ENCODE measurements around the gene SLC26A8.
"Not testable (repeated sequence)": the region's sequence is repeated elsewhere in the genome, so short reads cannot be mapped to it uniquely, and the experiment has no call there.

Gene SLC26A8

DNA sequence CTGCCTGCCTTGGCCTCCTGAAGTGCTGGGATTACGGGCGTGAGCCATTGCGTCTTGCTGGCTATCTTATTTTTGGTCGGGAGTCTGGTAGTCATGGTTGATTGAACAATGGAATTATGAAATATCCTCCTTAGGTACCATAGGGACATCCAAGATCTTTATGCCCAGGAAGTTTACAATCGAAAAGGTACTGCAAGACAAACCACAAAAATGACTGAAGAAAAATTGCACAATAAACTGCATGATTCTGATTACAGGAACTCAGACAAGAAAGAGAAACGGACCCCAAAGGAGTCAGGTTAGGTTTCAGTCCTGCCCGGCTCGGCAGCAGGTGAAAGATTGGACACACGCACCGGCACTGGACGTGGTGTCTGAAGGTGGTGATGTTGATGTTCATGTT lies 5.3 kb downstream of the SLC26A8 start:
- H3K27ac Mint-ChIP-seq, result no peak overlapping the region
- no peaks in the 10 kb centered on the region for H3K36me3 Mint-ChIP-seq (ENCODE audit: low read depth)
- DNase-seq (ENCODE audit: low spot score), result no peak
- peaks cover 18% of the 10 kb centered on the region for H3K27me3 Mint-ChIP-seq (ENCODE audit: low read depth)
- H3K9me3 Mint-ChIP-seq, result no peaks in the 10 kb centered on the region
- H3K4me1 Mint-ChIP-seq (ENCODE audit: low read depth), result peaks cover 4% of the 10 kb centered on the region
- no peak overlapping the region for H3K4me3 Mint-ChIP-seq

DNA sequence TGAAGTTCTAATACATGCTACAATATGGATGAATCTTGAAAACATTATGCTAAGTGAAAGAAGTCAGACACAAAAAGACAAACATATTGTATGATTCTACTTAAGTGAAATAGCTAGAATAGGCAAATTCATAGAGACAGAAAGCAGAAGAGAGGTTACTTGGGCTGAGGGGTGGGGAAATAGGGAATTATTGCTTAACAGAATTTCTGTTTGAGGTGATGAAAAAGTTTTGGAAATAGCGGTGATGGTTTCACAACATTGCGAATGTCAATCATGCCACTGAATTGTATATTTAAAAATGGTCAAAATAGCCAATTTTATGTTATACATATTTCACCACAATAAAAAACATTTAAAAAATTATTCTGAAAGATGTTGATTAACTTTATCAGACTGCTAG lies 6.1 kb downstream of the SLC26A8 start:
- Mint-ChIP-seq H3K4me3 (no peak overlapping the region), H3K9me3 (no peaks in the 10 kb centered on the region), H3K4me1 (ENCODE audit: low read depth) (peaks cover 6% of the 10 kb centered on the region), H3K27ac (no peak overlapping the region), H3K27me3 (ENCODE audit: low read depth) (peaks cover 11% of the 10 kb centered on the region), H3K36me3 (ENCODE audit: low read depth) (no peaks in the 10 kb centered on the region)
- DNase-seq (ENCODE audit: low spot score), result no peak

DNA sequence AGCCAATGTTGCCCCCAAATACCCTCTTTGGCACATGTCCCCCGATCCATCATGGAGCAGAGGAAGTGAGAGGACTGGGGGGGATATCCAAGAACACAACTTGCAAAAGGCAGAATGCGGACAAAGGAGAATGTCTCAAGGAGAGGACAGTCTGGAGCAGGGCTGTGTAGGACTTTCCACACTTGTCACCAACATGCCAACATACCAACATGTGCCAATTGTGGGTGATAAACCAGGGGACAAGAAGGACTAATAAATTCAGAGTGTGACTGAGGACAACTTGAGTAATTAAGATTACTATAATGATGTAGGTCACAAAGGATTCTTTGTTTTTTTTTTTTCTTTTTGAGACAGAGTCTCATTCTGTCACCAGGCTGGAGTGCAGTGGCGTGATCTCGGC lies 8.8 kb downstream of the SLC26A8 start:
- Mint-ChIP-seq H3K4me3 (no peak overlapping the region), H3K27ac (no peak overlapping the region), H3K27me3 (ENCODE audit: low read depth) (peaks cover 11% of the 10 kb centered on the region), H3K9me3 (no peaks in the 10 kb centered on the region), H3K36me3 (ENCODE audit: low read depth) (no peaks in the 10 kb centered on the region), H3K4me1 (ENCODE audit: low read depth) (peaks cover 6% of the 10 kb centered on the region)
- no peak for DNase-seq (ENCODE audit: low spot score)

DNA sequence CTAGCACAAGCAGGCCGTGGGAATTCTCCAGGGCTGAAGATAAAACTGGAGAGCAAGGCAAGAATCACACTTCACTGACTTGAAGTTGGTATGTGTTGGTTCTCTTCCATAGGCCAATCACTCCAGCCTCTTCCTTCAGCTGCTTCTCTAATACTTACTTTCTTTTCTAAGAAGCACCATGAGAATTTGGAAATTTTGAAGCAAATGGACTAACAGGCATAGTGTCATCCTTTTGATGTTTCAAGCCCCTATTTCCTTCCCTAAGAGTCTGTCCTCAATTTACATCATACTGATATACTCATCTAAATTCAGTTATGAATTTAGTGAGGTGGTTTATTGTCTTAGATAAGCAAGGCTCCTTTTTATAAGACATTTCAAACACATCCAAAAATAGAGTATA lies 24.0 kb downstream of the SLC26A8 start:
- Mint-ChIP-seq H3K4me1 (ENCODE audit: low read depth) (no peaks in the 10 kb centered on the region), H3K9me3 (no peaks in the 10 kb centered on the region), H3K4me3 (no peak overlapping the region), H3K27me3 (ENCODE audit: low read depth) (peaks cover 13% of the 10 kb centered on the region), H3K36me3 (ENCODE audit: low read depth) (no peaks in the 10 kb centered on the region), H3K27ac (no peak overlapping the region)
- DNase-seq (ENCODE audit: low spot score), result no peak

GRCh38 chr6:35993150-35993549 lies 31.3 kb downstream of the SLC26A8 start:
- Mint-ChIP-seq H3K4me3 (no peak overlapping the region), H3K36me3 (ENCODE audit: low read depth) (no peaks in the 10 kb centered on the region), H3K9me3 (no peaks in the 10 kb centered on the region), H3K27ac (no peak overlapping the region), H3K4me1 (ENCODE audit: low read depth) (no peaks in the 10 kb centered on the region), H3K27me3 (ENCODE audit: low read depth) (peaks cover 14% of the 10 kb centered on the region)
- no peak for DNase-seq (ENCODE audit: low spot score)

GRCh38 chr6:35988047-35988446 lies 36.4 kb downstream of the SLC26A8 start:
- H3K36me3 Mint-ChIP-seq (ENCODE audit: low read depth); H3K4me3 Mint-ChIP-seq; DNase-seq (ENCODE audit: low spot score); H3K9me3 Mint-ChIP-seq; H3K4me1 Mint-ChIP-seq (ENCODE audit: low read depth); H3K27ac Mint-ChIP-seq: not testable (repeated sequence)
- H3K27me3 Mint-ChIP-seq (ENCODE audit: low read depth), result peaks cover 11% of the 10 kb centered on the region

DNA sequence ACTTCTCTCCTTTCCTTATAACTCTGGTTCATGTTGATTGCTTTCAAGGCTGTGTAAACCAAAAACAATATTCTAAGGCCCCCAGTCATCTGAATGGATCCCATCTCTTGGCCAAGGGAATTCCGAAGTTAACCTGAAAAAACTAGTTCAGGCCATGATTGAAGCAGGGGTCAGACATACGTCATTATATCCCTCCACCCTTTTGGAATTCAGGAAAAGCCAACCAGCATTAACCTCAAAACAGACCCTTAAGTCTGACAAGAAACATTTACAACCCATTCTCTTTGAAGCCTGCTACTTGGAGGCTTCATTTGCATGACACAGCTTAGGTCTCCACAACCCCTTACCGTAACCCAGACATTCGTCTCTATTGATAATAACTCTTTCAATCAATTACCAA lies 39.7 kb downstream of the SLC26A8 start:
- H3K36me3 Mint-ChIP-seq (ENCODE audit: low read depth), result no peaks in the 10 kb centered on the region
- H3K4me3 Mint-ChIP-seq, result no peak overlapping the region
- no peak overlapping the region for H3K27ac Mint-ChIP-seq
- no peak for DNase-seq (ENCODE audit: low spot score)
- peaks cover 22% of the 10 kb centered on the region for H3K27me3 Mint-ChIP-seq (ENCODE audit: low read depth)
- H3K4me1 Mint-ChIP-seq (ENCODE audit: low read depth), result no peaks in the 10 kb centered on the region
- H3K9me3 Mint-ChIP-seq, result no peaks in the 10 kb centered on the region

- Mint-ChIP-seq H3K4me3 (no peak overlapping the region), H3K36me3 (ENCODE audit: low read depth) (no peaks in the 10 kb centered on the region), H3K4me1 (ENCODE audit: low read depth) (no peaks in the 10 kb centered on the region), H3K27me3 (ENCODE audit: low read depth) (peaks cover 14% of the 10 kb centered on the region), H3K27ac (no peak overlapping the region), H3K9me3 (no peaks in the 10 kb centered on the region)
- no peak for DNase-seq (ENCODE audit: low spot score)
Measured at GRCh38 chr6:35980991-35981645, 43.3 kb downstream of the SLC26A8 start.

- not testable (repeated sequence) for H3K9me3 Mint-ChIP-seq
Measured at GRCh38 chr6:35980126-35980525, 44.3 kb downstream of the SLC26A8 start.

GRCh38 chr6:35977308-35977707 lies 47.1 kb downstream of the SLC26A8 start:
- DNase-seq (ENCODE audit: low spot score), result no peak
- H3K27me3 Mint-ChIP-seq (ENCODE audit: low read depth), result peaks cover 7% of the 10 kb centered on the region
- no peaks in the 10 kb centered on the region for H3K9me3 Mint-ChIP-seq
- no peak overlapping the region for H3K27ac Mint-ChIP-seq
- H3K36me3 Mint-ChIP-seq (ENCODE audit: low read depth), result no peaks in the 10 kb centered on the region
- H3K4me3 Mint-ChIP-seq, result no peak overlapping the region
- H3K4me1 Mint-ChIP-seq (ENCODE audit: low read depth), result peaks cover 5% of the 10 kb centered on the region

More at GRCh38 chr6:35980126-35980525, 44.3 kb downstream of the SLC26A8 start:
- H3K4me3 Mint-ChIP-seq; H3K4me1 Mint-ChIP-seq (ENCODE audit: low read depth); H3K36me3 Mint-ChIP-seq (ENCODE audit: low read depth); DNase-seq (ENCODE audit: low spot score); H3K27ac Mint-ChIP-seq: not testable (repeated sequence)
- peaks cover 12% of the 10 kb centered on the region for H3K27me3 Mint-ChIP-seq (ENCODE audit: low read depth)

- Mint-ChIP-seq H3K4me3 (no peak overlapping the region), H3K27ac (no peak overlapping the region)
Measured at GRCh38 chr6:35973670-35974222, 50.7 kb downstream of the SLC26A8 start.

DNA sequence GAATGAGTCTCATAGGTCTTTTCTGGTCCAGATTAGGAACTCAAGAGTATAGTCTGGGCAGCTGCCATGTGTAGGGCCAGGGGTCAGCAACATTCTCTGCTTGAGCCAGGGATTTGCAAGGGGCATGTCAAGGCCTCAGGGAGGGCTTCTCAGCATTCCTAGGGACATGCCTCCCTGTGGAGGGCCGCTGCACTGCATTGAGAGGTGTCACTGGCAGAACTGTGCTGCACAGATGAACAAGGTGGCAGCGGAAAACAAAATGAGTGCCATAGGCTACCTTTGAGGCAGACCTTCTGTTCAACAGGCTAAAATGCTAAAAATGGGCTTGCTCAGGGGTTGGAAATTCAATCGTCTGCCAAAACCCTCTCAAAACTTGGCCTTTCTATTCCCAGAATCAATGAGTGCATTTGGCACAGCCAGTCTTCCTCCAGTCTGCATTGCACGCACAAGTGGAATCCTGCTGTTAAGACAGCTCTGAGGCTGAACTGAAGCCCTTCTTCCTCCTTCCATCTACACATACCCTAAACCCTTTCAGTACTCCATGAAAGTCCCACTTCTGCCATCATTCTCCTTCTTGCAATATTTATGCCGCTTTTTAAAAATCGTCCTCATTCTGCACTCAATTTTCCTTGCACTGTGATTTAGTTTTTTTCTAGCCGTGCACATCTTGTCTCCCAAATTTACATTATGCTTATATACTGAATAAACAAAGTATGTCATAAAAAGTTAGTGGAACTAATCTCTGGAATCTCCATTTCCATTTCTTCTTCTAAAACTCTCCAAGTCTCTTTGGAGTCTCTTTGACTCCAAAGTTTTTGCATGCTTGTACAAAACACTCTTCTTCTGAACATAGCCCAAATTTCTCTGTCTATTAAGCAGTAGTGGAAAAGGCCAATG lies 51.7 kb downstream of the SLC26A8 start:
- DNase-seq (ENCODE audit: low spot score), result no peak
- H3K27me3 Mint-ChIP-seq (ENCODE audit: low read depth), result no peaks in the 10 kb centered on the region
- H3K36me3 Mint-ChIP-seq (ENCODE audit: low read depth), result no peaks in the 10 kb centered on the region
- no peak overlapping the region for H3K4me3 Mint-ChIP-seq
- peaks cover 5% of the 10 kb centered on the region for H3K4me1 Mint-ChIP-seq (ENCODE audit: low read depth)
- no peak overlapping the region for H3K27ac Mint-ChIP-seq
- H3K9me3 Mint-ChIP-seq, result no peaks in the 10 kb centered on the region

More at GRCh38 chr6:35973670-35974222, 50.7 kb downstream of the SLC26A8 start:
- Mint-ChIP-seq H3K27me3 (ENCODE audit: low read depth) (no peaks in the 10 kb centered on the region), H3K9me3 (no peaks in the 10 kb centered on the region), H3K4me1 (ENCODE audit: low read depth) (peaks cover 5% of the 10 kb centered on the region), H3K36me3 (ENCODE audit: low read depth) (no peaks in the 10 kb centered on the region)
- peak; percentile 68 for DNase-seq (ENCODE audit: low spot score)

DNA sequence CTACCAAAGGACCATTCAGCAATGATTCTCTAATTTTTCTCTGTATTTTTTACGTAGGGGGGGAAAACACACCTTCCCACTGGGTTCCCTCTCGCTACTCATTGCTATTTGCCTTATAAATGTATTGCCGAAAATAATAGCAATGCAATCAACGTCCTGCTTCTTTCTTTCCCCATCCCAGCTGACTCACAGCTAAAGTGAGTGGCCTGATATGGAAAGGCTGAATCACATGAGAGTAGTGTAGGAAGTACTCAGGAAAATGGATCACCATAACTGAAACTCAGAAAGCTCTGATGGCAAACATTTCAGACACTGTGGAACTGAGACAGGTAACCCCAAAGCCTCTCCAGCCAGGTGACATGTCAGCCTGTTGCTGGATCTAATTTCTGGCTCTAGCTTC lies 54.3 kb downstream of the SLC26A8 start:
- H3K4me3 Mint-ChIP-seq, result no peak overlapping the region
- H3K27ac Mint-ChIP-seq, result no peak overlapping the region
- no peaks in the 10 kb centered on the region for H3K9me3 Mint-ChIP-seq
- no peaks in the 10 kb centered on the region for H3K36me3 Mint-ChIP-seq (ENCODE audit: low read depth)
- H3K4me1 Mint-ChIP-seq (ENCODE audit: low read depth), result peaks cover 5% of the 10 kb centered on the region
- peaks cover 8% of the 10 kb centered on the region for H3K27me3 Mint-ChIP-seq (ENCODE audit: low read depth)
- no peak for DNase-seq (ENCODE audit: low spot score)

- H3K4me1 Mint-ChIP-seq (ENCODE audit: low read depth), result peaks cover 5% of the 10 kb centered on the region
- H3K9me3 Mint-ChIP-seq, result no peaks in the 10 kb centered on the region
Measured at GRCh38 chr6:35969646-35970045, 54.8 kb downstream of the SLC26A8 start.

More at GRCh38 chr6:35969646-35970045, 54.8 kb downstream of the SLC26A8 start:
- H3K27ac Mint-ChIP-seq, result no peak overlapping the region
- H3K36me3 Mint-ChIP-seq (ENCODE audit: low read depth), result no peaks in the 10 kb centered on the region
- H3K4me3 Mint-ChIP-seq, result no peak overlapping the region
- no peak for DNase-seq (ENCODE audit: low spot score)
- H3K27me3 Mint-ChIP-seq (ENCODE audit: low read depth), result peaks cover 8% of the 10 kb centered on the region

Measured in T-helper 2 cell treated with Interferon-gamma antibody and Interleukin-4, amounts not matched to agents 5 μg/mL and 100 μg/mL, for 36 hours (primary cell).